ENCODE data around the gene GPR183. TPM values are rescaled to one million over a fixed set of nuclear protein-coding genes. Genes with fewer than 3 reads are reported as not detected.

GPR183 gene
- total RNA-seq, 1 donor, result 991 TPM

GRCh38 chr13:99298056-99298455 lies 9.1 kb downstream of the GPR183 start:
- Histone ChIP-seq H3K4me1 (ENCODE audit: insufficient read depth, low read length) (peaks cover 77% of the 10 kb centered on the region), H3K9me3 (ENCODE audit: low read depth, low read length) (no peaks in the 10 kb centered on the region), H3K27me3 (ENCODE audit: insufficient read depth, low read length) (no peaks in the 10 kb centered on the region), H3K4me3 (ENCODE audit: low read length) (no peak overlapping the region)

GRCh38 chr13:99297331-99297730 lies 9.9 kb downstream of the GPR183 start:
- Histone ChIP-seq H3K4me1 (ENCODE audit: insufficient read depth, low read length) (peaks cover 73% of the 10 kb centered on the region), H3K4me3 (ENCODE audit: low read length) (no peak overlapping the region), H3K9me3 (ENCODE audit: low read depth, low read length) (no peaks in the 10 kb centered on the region), H3K27me3 (ENCODE audit: insufficient read depth, low read length) (no peaks in the 10 kb centered on the region)

GRCh38 chr13:99296398-99296797 lies 10.8 kb downstream of the GPR183 start:
- Histone ChIP-seq H3K27me3 (ENCODE audit: insufficient read depth, low read length) (no peaks in the 10 kb centered on the region), H3K4me1 (ENCODE audit: insufficient read depth, low read length) (peaks cover 64% of the 10 kb centered on the region), H3K9me3 (ENCODE audit: low read depth, low read length) (no peaks in the 10 kb centered on the region), H3K4me3 (ENCODE audit: low read length) (no peak overlapping the region)

- Histone ChIP-seq H3K27me3 (ENCODE audit: insufficient read depth, low read length) (no peaks in the 10 kb centered on the region), H3K9me3 (ENCODE audit: low read depth, low read length) (no peaks in the 10 kb centered on the region), H3K4me3 (ENCODE audit: low read length) (no peak overlapping the region), H3K4me1 (ENCODE audit: insufficient read depth, low read length) (peaks cover 64% of the 10 kb centered on the region)
These were observed 11.5 kb downstream of the GPR183 start for GRCh38 chr13:99295488-99296252.

- Histone ChIP-seq H3K4me3 (ENCODE audit: low read length) (no peak overlapping the region), H3K9me3 (ENCODE audit: low read depth, low read length) (no peaks in the 10 kb centered on the region), H3K4me1 (ENCODE audit: insufficient read depth, low read length) (peaks cover 69% of the 10 kb centered on the region), H3K27me3 (ENCODE audit: insufficient read depth, low read length) (no peaks in the 10 kb centered on the region)
These were observed 12.2 kb downstream of the GPR183 start for GRCh38 chr13:99294958-99295357.

GRCh38 chr13:99294198-99294597 lies 13.0 kb downstream of the GPR183 start:
- Histone ChIP-seq H3K27me3 (ENCODE audit: insufficient read depth, low read length) (no peaks in the 10 kb centered on the region), H3K4me1 (ENCODE audit: insufficient read depth, low read length) (peaks cover 69% of the 10 kb centered on the region), H3K4me3 (ENCODE audit: low read length) (no peak overlapping the region), H3K9me3 (ENCODE audit: low read depth, low read length) (no peaks in the 10 kb centered on the region)

GRCh38 chr13:99293178-99293577 lies 14.0 kb downstream of the GPR183 start:
- no peak overlapping the region for H3K4me3 ChIP-seq (ENCODE audit: low read length)
- H3K27me3 ChIP-seq (ENCODE audit: insufficient read depth, low read length), result no peaks in the 10 kb centered on the region
- H3K4me1 ChIP-seq (ENCODE audit: insufficient read depth, low read length), result peaks cover 73% of the 10 kb centered on the region
- H3K9me3 ChIP-seq (ENCODE audit: low read depth, low read length), result no peaks in the 10 kb centered on the region

- Histone ChIP-seq H3K27me3 (ENCODE audit: insufficient read depth, low read length) (no peaks in the 10 kb centered on the region), H3K4me3 (ENCODE audit: low read length) (no peak overlapping the region), H3K4me1 (ENCODE audit: insufficient read depth, low read length) (peaks cover 79% of the 10 kb centered on the region), H3K9me3 (ENCODE audit: low read depth, low read length) (no peaks in the 10 kb centered on the region)
These were observed 16.3 kb downstream of the GPR183 start for GRCh38 chr13:99290894-99291293.

- Histone ChIP-seq H3K4me1 (ENCODE audit: insufficient read depth, low read length) (peaks cover 79% of the 10 kb centered on the region), H3K9me3 (ENCODE audit: low read depth, low read length) (no peaks in the 10 kb centered on the region), H3K4me3 (ENCODE audit: low read length) (no peak overlapping the region), H3K27me3 (ENCODE audit: insufficient read depth, low read length) (no peaks in the 10 kb centered on the region)
These were observed 17.4 kb downstream of the GPR183 start for GRCh38 chr13:99289674-99290337.

GRCh38 chr13:99289271-99289670 lies 17.9 kb downstream of the GPR183 start:
- H3K4me3 ChIP-seq (ENCODE audit: low read length), result no peak overlapping the region
- H3K4me1 ChIP-seq (ENCODE audit: insufficient read depth, low read length), result peaks cover 81% of the 10 kb centered on the region
- no peaks in the 10 kb centered on the region for H3K27me3 ChIP-seq (ENCODE audit: insufficient read depth, low read length)
- no peaks in the 10 kb centered on the region for H3K9me3 ChIP-seq (ENCODE audit: low read depth, low read length)

GRCh38 chr13:99288089-99288488 lies 19.1 kb downstream of the GPR183 start:
- Histone ChIP-seq H3K27me3 (ENCODE audit: insufficient read depth, low read length) (no peaks in the 10 kb centered on the region), H3K4me1 (ENCODE audit: insufficient read depth, low read length) (peaks cover 83% of the 10 kb centered on the region), H3K4me3 (ENCODE audit: low read length) (no peak overlapping the region), H3K9me3 (ENCODE audit: low read depth, low read length) (no peaks in the 10 kb centered on the region)

- Histone ChIP-seq H3K27me3 (ENCODE audit: insufficient read depth, low read length) (no peaks in the 10 kb centered on the region), H3K4me1 (ENCODE audit: insufficient read depth, low read length) (peaks cover 84% of the 10 kb centered on the region), H3K4me3 (ENCODE audit: low read length) (no peak overlapping the region), H3K9me3 (ENCODE audit: low read depth, low read length) (no peaks in the 10 kb centered on the region)
These were observed 19.6 kb downstream of the GPR183 start for GRCh38 chr13:99287551-99287950.

- peaks cover 97% of the 10 kb centered on the region for H3K4me1 ChIP-seq (ENCODE audit: insufficient read depth, low read length)
- H3K27me3 ChIP-seq (ENCODE audit: insufficient read depth, low read length), result no peaks in the 10 kb centered on the region
- H3K4me3 ChIP-seq (ENCODE audit: low read length), result no peak overlapping the region
- H3K9me3 ChIP-seq (ENCODE audit: low read depth, low read length), result no peaks in the 10 kb centered on the region
These were observed 21.6 kb downstream of the GPR183 start for GRCh38 chr13:99285432-99286182.

GRCh38 chr13:99282264-99283231 lies 24.7 kb downstream of the GPR183 start:
- Histone ChIP-seq H3K4me3 (ENCODE audit: low read length) (no peak overlapping the region), H3K9me3 (ENCODE audit: low read depth, low read length) (no peaks in the 10 kb centered on the region), H3K4me1 (ENCODE audit: insufficient read depth, low read length) (peaks cover 97% of the 10 kb centered on the region), H3K27me3 (ENCODE audit: insufficient read depth, low read length) (no peaks in the 10 kb centered on the region)
